Effector memory CD4-positive, alpha-beta T cell (primary cell): ENCODE measurements around the gene MRS2.
"Not testable (repeated sequence)": the region's sequence is repeated elsewhere in the genome, so short reads cannot be mapped to it uniquely, and the experiment has no call there.

Source experiments
- DNase-seq, 3 donors: peaks; one replicate each; pipeline ENCODE4 v3.0.0-alpha.2; 2020
- H3K27ac ChIP-seq: 2 replicates; pipeline ENCODE4 v1.7.0; 2013; ENCODE audit warnings: mild to moderate bottlenecking, low read length, moderate library complexity; ENCODE audit not compliant: insufficient read depth, poor library complexity, severe bottlenecking
- H3K27me3 ChIP-seq: replicated peaks from 2 replicates; pipeline ENCODE4 v1.7.0; 2013; ENCODE audit warnings: mild to moderate bottlenecking, low read length; ENCODE audit not compliant: insufficient read depth, control insufficient read depth, poor library complexity, severe bottlenecking
- H3K36me3 ChIP-seq: 2 replicates; pipeline ENCODE4 v1.7.0; 2013; ENCODE audit warnings: mild to moderate bottlenecking, low read length, moderate library complexity; ENCODE audit not compliant: control insufficient read depth, insufficient read depth
- H3K4me1 ChIP-seq: 2 replicates; pipeline ENCODE4 v1.7.0; 2013; ENCODE audit warnings: low read length, mild to moderate bottlenecking; ENCODE audit not compliant: control insufficient read depth, insufficient read depth, poor library complexity, severe bottlenecking
- H3K4me3 ChIP-seq: 2 replicates; pipeline ENCODE4 v1.7.0; 2013; ENCODE audit warnings: low read length, low read depth, mild to moderate bottlenecking; ENCODE audit not compliant: insufficient read depth, poor library complexity, severe bottlenecking
- H3K9me3 ChIP-seq: 2 replicates; pipeline ENCODE4 v1.7.0; 2013; ENCODE audit warnings: mild to moderate bottlenecking, low read length, moderate library complexity; ENCODE audit not compliant: control insufficient read depth

The MRS2 gene

GRCh38 chr6:24403501-24403824 lies 727 bp downstream of the MRS2 start:
- no peak overlapping the region for H3K27ac ChIP-seq
- H3K4me3 ChIP-seq: peak overlapping the region; percentile 80
- peaks cover 15% of the 10 kb centered on the region for H3K36me3 ChIP-seq
- H3K27me3 ChIP-seq: no peaks in the 10 kb centered on the region
- DNase-seq: no peak
- no peaks in the 10 kb centered on the region for H3K4me1 ChIP-seq
- H3K9me3 ChIP-seq: no peaks in the 10 kb centered on the region

GRCh38 chr6:24405262-24405661 lies 2.5 kb downstream of the MRS2 start:
- H3K36me3 ChIP-seq: peaks cover 32% of the 10 kb centered on the region
- no peak for DNase-seq

GRCh38 chr6:24408719-24409410 lies 6.1 kb downstream of the MRS2 start:
- Histone ChIP-seq H3K27me3 (no peaks in the 10 kb centered on the region), H3K4me1 (no peaks in the 10 kb centered on the region), H3K4me3 (no peak overlapping the region), H3K36me3 (peaks cover 57% of the 10 kb centered on the region), H3K27ac (no peak overlapping the region), H3K9me3 (no peaks in the 10 kb centered on the region)
- DNase-seq: no peak

More at GRCh38 chr6:24405262-24405661, 2.5 kb downstream of the MRS2 start:
- Histone ChIP-seq H3K9me3 (no peaks in the 10 kb centered on the region), H3K27me3 (no peaks in the 10 kb centered on the region), H3K4me1 (no peaks in the 10 kb centered on the region), H3K27ac (no peak overlapping the region), H3K4me3 (no peak overlapping the region)

GRCh38 chr6:24410622-24411021 lies 7.9 kb downstream of the MRS2 start:
- Histone ChIP-seq H3K27ac (no peak overlapping the region), H3K4me1 (no peaks in the 10 kb centered on the region), H3K36me3 (peaks cover 63% of the 10 kb centered on the region), H3K27me3 (no peaks in the 10 kb centered on the region), H3K9me3 (no peaks in the 10 kb centered on the region), H3K4me3 (no peak overlapping the region)
- no peak for DNase-seq

GRCh38 chr6:24412294-24412693 lies 9.6 kb downstream of the MRS2 start:
- Histone ChIP-seq H3K4me1 (no peaks in the 10 kb centered on the region), H3K27ac (no peak overlapping the region), H3K27me3 (no peaks in the 10 kb centered on the region), H3K9me3 (no peaks in the 10 kb centered on the region), H3K4me3 (no peak overlapping the region), H3K36me3 (peaks cover 72% of the 10 kb centered on the region)
- DNase-seq: no peak

GRCh38 chr6:24414531-24414930 lies 11.8 kb downstream of the MRS2 start:
- H3K27ac ChIP-seq, DNase-seq, H3K9me3 ChIP-seq, H3K4me1 ChIP-seq, H3K4me3 ChIP-seq, H3K27me3 ChIP-seq: not testable (repeated sequence)
- H3K36me3 ChIP-seq: peaks cover 69% of the 10 kb centered on the region

- DNase-seq: no peak
- no peak overlapping the region for H3K27ac ChIP-seq
- H3K4me1 ChIP-seq: no peaks in the 10 kb centered on the region
These were observed 13.0 kb downstream of the MRS2 start for GRCh38 chr6:24415753-24416152.

GRCh38 chr6:24419526-24419925 lies 16.8 kb downstream of the MRS2 start:
- Histone ChIP-seq H3K4me3 (no peak overlapping the region), H3K4me1 (no peaks in the 10 kb centered on the region), H3K27me3 (no peaks in the 10 kb centered on the region), H3K36me3 (peaks cover 66% of the 10 kb centered on the region), H3K9me3 (no peaks in the 10 kb centered on the region), H3K27ac (no peak overlapping the region)
- no peak for DNase-seq

More at GRCh38 chr6:24415753-24416152, 13.0 kb downstream of the MRS2 start:
- no peaks in the 10 kb centered on the region for H3K27me3 ChIP-seq
- H3K36me3 ChIP-seq: peaks cover 70% of the 10 kb centered on the region
- no peak overlapping the region for H3K4me3 ChIP-seq
- no peaks in the 10 kb centered on the region for H3K9me3 ChIP-seq

GRCh38 chr6:24425091-24425490 lies 22.4 kb downstream of the MRS2 start:
- Histone ChIP-seq H3K36me3 (peaks cover 37% of the 10 kb centered on the region), H3K27me3 (no peaks in the 10 kb centered on the region), H3K4me1 (no peaks in the 10 kb centered on the region), H3K9me3 (no peaks in the 10 kb centered on the region), H3K4me3 (no peak overlapping the region), H3K27ac (no peak overlapping the region)
- no peak for DNase-seq

- DNase-seq: no peak
- no peaks in the 10 kb centered on the region for H3K9me3 ChIP-seq
- no peak overlapping the region for H3K4me3 ChIP-seq
- H3K4me1 ChIP-seq: no peaks in the 10 kb centered on the region
- H3K27ac ChIP-seq: no peak overlapping the region
- peaks cover 31% of the 10 kb centered on the region for H3K36me3 ChIP-seq
- H3K27me3 ChIP-seq: no peaks in the 10 kb centered on the region
These were observed 24.2 kb downstream of the MRS2 start for GRCh38 chr6:24426729-24427446.
